ENCODE data around the gene PCYT1B. TPM values are rescaled to one million over a fixed set of nuclear protein-coding genes. Genes with fewer than 3 reads are reported as not detected.

Gene PCYT1B
- total RNA-seq = under 0.01 and 0.14 TPM in 2 replicates

GRCh38 chrX:24647257-24648058 lies at the start of gene PCYT1B:
Gene PCYT1B (minus strand): TSS chrX:24647347. CDS start chrX:24647105, 242 bp downstream.

GRCh38 chrX:24693453-24694202 lies 46.5 kb upstream of the PCYT1B start, which contains the start of gene POLA1:
Gene POLA1 (plus strand): TSS chrX:24693918. CDS start chrX:24693962, 44 bp downstream.

Small RNA genes lying within 50 kb of the gene (small RNA-seq; reads per million reads assigned to genes)
- not detected for gene SNRPEP9 (ENCODE audit: low replicate concordance)

Other genes starting within 250 kb of the PCYT1B start
- 3.1 and 5.3 TPM in 2 replicates for gene PDK3, start 182.1 kb downstream of the PCYT1B start, total RNA-seq
- gene POLA1, start 46.6 kb upstream of the PCYT1B start, total RNA-seq = 6.1 and 21.0 TPM in 2 replicates